IPS-18c (cell line): ENCODE data around the gene AFM.

ENCODE experiments used
- H3K4me3 ChIP-seq: 2 replicates; pipeline ENCODE4 v1.7.0; 2013; ENCODE audit warnings: low read depth, mild to moderate bottlenecking, low read length, moderate library complexity; ENCODE audit not compliant: insufficient read depth
- H3K9me3 ChIP-seq: one replicate; pipeline ENCODE4 v1.6.1; 2013; ENCODE audit warnings: mild to moderate bottlenecking, low read length, moderate library complexity; ENCODE audit not compliant: control insufficient read depth, insufficient read depth

Gene AFM

DNA sequence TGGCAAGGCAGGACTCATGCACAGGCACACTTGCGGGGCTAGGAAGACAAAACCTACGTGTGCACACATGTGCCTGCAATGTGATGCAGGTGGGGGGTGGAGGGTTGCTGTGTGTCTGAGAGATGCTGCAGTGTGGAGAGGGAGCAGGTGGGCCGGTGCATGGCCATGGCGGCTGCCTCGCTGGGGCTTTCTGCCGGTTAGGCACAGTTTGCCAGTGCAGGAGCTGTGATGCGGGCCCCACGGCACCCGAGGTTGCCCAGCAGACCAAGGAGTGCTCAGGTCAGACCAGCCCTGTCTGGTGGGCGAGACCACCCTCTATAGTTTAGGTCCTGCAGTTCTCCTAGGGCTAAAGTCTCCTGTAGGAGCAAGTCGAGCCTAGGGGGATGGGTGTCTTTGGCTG is 4.4 kb upstream of the AFM start:
- Histone ChIP-seq H3K9me3 (peaks cover 14% of the 10 kb centered on the region), H3K4me3 (no peak overlapping the region)

- peaks cover 11% of the 10 kb centered on the region for H3K9me3 ChIP-seq
- no peak overlapping the region for H3K4me3 ChIP-seq
Measured at GRCh38 chr4:73479323-73479722, 2.2 kb upstream of the AFM start.

- Histone ChIP-seq H3K9me3 (no peaks in the 10 kb centered on the region), H3K4me3 (no peak overlapping the region)
Measured at GRCh38 chr4:73485085-73485484, 3.5 kb downstream of the AFM start.

- Histone ChIP-seq H3K9me3 (no peaks in the 10 kb centered on the region), H3K4me3 (no peak overlapping the region)
Measured at GRCh38 chr4:73485596-73485995, 4.1 kb downstream of the AFM start.

DNA sequence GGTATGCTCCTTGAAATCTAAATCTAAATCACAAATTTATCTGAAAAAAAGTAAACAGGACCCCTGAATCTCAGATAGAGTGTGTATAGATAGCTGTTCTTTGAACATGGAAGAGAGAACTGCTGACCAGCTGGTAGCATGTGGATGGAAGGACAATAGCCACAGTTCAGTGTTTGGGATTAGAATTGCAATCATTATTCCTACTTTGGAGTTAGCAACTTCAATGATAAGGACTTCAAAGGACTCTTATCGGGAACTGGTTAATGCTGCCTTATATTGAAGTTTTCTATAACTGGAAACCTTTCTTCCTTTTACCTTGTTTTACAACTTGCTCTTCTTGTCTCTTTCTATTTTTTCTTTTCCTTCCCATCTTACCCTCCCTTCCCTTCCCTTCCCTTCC is 5.0 kb downstream of the AFM start:
- no peaks in the 10 kb centered on the region for H3K9me3 ChIP-seq

DNA sequence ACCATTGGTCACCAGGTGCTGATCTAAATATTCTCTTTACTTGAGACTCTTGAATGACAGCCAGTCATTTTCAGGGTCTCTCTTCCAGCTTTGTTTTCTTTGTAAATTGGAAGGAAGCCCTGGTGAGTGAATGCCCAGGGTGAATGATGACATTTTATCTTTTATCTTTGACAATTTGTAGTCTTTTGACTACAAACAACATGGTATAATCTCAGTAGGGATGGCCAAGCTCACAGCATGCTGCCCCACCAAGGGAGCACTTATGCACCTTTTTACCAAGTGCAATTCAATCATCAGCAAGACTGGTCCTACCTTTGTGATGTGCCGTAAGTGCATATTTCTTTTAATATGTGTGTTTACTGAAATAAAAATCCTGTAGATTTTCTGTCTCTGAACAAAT is 5.7 kb downstream of the AFM start:
- Histone ChIP-seq H3K9me3 (no peaks in the 10 kb centered on the region), H3K4me3 (no peak overlapping the region)

More for the DNA sequence above, 5.0 kb downstream of the AFM start:
- H3K4me3 ChIP-seq = no peak overlapping the region

DNA sequence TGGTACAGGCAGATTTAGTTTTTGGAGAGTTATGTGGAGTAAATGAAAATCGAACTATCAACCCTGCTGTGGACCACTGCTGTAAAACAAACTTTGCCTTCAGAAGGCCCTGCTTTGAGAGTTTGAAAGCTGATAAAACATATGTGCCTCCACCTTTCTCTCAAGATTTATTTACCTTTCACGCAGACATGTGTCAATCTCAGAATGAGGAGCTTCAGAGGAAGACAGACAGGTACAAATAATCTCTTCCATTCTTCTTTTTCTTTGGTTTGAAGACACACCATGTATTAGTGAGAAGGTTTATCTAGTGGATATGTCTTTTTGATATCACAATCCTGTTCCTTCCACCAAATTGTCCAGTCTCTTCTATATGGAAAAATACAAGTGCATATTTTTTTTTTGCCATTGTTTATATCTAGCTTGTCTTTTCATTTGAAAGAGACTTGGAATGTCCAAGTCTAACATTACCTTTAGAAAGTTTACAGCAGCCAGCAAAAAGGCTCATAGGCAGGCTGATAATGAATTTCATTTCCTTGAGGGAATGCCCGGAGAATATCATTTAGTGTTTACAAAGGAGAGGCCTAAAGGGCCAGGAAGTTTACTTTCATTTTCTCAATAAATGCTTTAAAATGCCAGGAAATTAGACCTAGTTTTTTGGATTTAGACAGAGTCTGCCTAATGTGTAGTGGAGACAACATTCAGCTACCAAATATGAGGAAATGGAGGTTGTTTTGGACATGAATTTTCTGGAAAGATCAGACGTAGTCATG is 18.6 kb downstream of the AFM start:
- no peak overlapping the region for H3K4me3 ChIP-seq

DNA sequence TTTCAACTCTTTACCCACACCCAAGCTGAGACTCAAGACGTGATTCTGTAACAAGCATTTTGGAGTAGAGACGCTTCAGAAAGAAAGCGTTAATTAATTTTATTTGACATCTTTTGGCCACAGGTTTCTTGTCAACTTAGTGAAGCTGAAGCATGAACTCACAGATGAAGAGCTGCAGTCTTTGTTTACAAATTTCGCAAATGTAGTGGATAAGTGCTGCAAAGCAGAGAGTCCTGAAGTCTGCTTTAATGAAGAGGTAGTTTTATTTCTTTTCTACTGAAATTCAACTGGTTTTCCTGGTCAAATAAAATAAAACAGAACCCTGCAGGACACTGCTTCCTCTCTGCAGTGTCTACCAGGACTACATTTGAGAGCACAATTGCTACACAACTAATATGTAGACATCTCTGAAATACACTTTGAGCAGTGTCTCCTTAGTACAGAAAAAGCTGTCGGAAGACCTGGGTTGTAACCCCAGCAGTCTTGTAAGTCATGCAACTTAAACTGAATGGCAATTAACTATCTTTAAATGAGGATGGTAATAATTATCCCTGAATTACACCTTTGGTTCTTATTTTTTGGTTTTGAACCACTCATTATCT is 20.2 kb downstream of the AFM start:
- Histone ChIP-seq H3K9me3 (no peaks in the 10 kb centered on the region), H3K4me3 (no peak overlapping the region)

More for the DNA sequence above, 18.6 kb downstream of the AFM start:
- H3K9me3 ChIP-seq = no peaks in the 10 kb centered on the region

GRCh38 chr4:73505567-73505966 is 24.0 kb downstream of the AFM start:
- no peaks in the 10 kb centered on the region for H3K9me3 ChIP-seq
- H3K4me3 ChIP-seq = no peak overlapping the region

- Histone ChIP-seq H3K4me3 (no peak overlapping the region), H3K9me3 (no peaks in the 10 kb centered on the region)
Measured at GRCh38 chr4:73507541-73507940, 26.0 kb downstream of the AFM start.

DNA sequence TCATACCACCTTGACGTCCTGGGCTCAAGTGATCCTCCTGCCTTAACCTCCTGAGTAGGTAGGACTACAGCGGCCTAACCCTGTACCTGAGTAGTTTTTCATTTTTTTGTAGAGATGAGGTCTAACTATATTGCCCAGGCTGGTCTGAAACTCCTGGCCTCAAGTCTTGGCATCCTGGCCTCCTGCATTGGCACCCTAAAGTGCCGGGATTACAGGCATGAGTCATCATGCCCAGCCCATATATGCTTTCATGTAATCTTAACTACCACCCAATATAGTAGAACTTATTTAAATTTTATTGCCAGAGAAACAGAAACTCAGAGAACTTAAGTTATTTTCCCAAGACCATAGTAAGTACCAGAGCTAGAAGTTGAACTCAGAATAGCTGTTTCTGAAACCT is 27.1 kb downstream of the AFM start:
- no peaks in the 10 kb centered on the region for H3K9me3 ChIP-seq
- H3K4me3 ChIP-seq = no peak overlapping the region

DNA sequence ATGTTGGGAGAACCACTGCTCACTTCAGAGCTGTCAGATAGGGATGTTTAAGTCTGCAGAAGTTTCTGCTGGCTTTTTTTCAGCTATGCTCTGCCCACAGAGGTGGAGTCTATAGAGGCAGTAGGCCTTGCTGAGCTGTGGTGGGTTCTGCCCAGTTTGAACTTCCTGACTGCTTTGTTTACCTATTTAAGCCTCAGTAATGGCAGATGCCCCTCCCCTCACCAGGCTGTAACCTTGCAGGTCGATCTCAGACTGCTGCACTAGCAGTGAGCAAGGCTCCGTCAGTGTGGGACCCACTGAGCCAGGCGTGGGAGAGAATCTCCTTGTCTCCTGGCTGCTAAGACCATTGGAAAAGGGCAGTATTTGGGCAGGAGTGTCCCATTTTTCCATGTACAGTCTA is 36.8 kb downstream of the AFM start:
- Histone ChIP-seq H3K9me3 (peaks cover 4% of the 10 kb centered on the region), H3K4me3 (no peak overlapping the region)

- no peak overlapping the region for H3K4me3 ChIP-seq
- peaks cover 4% of the 10 kb centered on the region for H3K9me3 ChIP-seq
Measured at GRCh38 chr4:73520821-73521220, 39.3 kb downstream of the AFM start.

DNA sequence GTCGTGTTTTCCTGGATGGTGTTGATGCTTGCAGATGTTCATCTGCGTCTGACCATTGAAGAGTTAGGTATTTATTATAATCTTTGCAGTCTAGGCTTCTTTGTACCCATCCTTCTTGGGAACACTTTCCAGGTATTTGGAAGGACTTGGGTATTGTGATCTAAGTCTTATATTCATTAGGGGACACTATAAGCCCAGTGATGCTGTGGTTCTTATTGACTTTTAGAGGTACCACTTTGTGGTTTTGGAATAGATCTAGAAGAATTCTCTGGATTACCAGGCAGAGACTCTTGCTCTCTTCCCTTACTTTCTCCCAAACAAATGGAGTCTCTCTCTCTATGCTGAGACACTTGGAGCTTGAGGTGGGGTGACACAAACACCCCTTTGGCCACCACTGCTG is 41.6 kb downstream of the AFM start:
- H3K9me3 ChIP-seq = peaks cover 3% of the 10 kb centered on the region

DNA sequence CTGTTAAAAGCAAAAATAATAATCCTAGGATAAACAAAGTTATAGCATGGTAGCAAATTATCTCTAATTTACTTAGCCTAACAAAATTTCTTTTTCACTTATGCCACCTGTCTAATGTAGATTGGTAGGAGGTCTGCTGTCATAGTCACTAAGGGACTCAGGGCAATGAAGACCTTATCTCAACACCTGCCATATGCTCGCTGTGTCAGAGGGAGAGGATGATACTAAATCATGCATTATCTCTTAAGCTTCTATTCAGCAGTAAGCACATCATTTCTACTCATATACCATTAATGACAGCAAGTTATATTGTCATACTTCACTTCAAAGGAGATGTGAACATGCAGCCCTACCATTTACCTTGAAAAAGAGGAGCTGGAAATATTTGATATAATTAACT is 44.1 kb downstream of the AFM start:
- Histone ChIP-seq H3K4me3 (no peak overlapping the region), H3K9me3 (no peaks in the 10 kb centered on the region)

More for the DNA sequence above, 41.6 kb downstream of the AFM start:
- no peak overlapping the region for H3K4me3 ChIP-seq

DNA sequence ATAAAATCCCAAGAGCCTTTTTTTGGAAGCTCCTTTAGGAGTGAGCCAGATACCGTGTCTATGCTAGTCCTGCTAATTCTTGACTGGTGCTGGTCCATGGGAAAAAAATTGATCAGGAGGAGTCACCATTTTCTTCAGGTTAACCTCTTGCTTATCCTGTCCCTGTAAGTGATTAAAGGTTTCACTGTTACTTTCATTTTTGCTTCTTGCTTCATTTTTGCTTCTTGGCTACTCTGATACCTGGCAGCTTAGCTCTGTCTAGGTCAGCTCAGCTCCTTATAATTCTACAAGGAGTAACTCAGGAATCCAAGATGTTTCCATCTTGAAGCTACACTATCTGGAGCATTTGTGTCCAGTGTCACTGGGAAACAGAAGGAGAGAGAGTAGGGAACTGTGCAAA is 45.7 kb downstream of the AFM start:
- no peaks in the 10 kb centered on the region for H3K9me3 ChIP-seq
- H3K4me3 ChIP-seq = no peak overlapping the region

DNA sequence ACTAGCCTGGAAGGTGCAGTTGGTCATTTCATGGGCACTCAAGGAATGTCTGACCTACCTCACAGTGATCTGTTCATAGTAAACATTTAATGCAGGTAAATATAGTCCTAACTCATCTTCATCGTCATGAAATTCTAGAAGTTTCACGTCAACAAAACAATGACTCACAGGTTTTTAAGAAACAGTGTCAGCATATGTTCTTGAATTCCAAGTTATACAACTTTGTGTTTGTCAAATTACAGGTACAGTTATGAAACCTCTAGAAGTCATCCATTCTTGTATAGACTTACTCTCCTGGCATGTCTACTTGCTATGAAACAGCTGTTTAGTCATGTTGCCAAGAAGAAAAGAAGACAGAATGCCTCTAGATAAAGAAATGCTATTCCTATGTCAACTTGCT is 46.6 kb downstream of the AFM start:
- Histone ChIP-seq H3K4me3 (no peak overlapping the region), H3K9me3 (no peaks in the 10 kb centered on the region)

GRCh38 chr4:73533515-73534422 is 52.2 kb downstream of the AFM start:
- Histone ChIP-seq H3K4me3 (no peak overlapping the region), H3K9me3 (no peaks in the 10 kb centered on the region)
